ELR (cell line): ENCODE measurements around the gene AFP.
"Not testable (repeated sequence)": the region's sequence is repeated elsewhere in the genome, so short reads cannot be mapped to it uniquely, and the experiment has no call there.

Source experiments
- DNase-seq: peaks from one replicate; pipeline ENCODE4 v3.0.0-alpha.2; 2015; ENCODE audit warnings: low read depth

The AFP gene

DNA sequence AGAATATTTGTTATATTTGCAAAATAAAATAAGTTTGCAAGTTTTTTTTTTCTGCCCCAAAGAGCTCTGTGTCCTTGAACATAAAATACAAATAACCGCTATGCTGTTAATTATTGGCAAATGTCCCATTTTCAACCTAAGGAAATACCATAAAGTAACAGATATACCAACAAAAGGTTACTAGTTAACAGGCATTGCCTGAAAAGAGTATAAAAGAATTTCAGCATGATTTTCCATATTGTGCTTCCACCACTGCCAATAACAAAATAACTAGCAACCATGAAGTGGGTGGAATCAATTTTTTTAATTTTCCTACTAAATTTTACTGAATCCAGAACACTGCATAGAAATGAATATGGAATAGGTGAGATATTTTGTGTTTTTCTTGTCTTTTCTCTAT lies at the start of gene AFP:
AFP (plus strand) TSS at position 238 of the 400 bp plus-strand sequence; CDS start at position 280, 42 bp downstream.
- no peak for DNase-seq

GRCh38 chr4:73387552-73387951 lies 48.5 kb upstream of the AFP start:
- DNase-seq = no peak

DNA sequence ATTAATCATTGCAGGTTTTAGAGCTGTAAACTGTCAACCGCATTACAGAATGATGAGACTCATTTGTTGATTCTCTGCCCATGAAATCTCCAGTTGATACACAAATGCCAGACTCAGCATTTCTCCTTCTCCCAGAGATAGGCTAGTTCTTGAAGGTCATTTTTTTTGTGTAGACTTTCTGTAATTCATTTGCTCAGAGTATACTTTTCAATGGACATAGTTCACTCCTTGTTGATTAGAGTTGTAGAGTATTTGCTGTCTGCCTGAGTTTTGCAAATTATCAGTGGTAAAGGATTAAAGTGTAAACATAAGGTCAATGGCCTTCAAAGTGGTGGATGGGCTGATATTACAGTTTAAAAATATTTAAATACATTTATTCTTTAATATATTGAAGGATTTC lies 47.1 kb upstream of the AFP start:
- no peak for DNase-seq

DNA sequence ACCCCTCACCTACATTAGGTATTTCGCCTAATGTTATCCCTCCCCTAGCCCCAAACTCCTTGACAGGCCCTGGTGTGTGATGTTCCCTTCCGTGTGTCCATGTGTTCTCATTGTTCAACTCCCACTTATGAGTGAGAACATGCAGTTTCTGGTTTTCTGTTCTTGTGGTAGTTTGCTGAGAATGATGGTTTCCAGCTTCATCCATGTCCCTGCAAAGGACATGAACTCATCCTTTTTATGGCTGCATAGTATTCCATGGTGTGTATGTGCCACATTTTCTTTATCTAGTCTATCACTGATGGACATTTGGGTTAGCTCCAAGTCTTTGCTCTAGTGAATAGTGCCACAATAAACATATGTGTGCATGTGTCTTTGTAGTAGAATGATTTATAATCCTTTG lies 46.4 kb upstream of the AFP start:
- DNase-seq = not testable (repeated sequence)

- no peak for DNase-seq
Observed at GRCh38 chr4:73391774-73392173, 44.2 kb upstream of the AFP start.

DNA sequence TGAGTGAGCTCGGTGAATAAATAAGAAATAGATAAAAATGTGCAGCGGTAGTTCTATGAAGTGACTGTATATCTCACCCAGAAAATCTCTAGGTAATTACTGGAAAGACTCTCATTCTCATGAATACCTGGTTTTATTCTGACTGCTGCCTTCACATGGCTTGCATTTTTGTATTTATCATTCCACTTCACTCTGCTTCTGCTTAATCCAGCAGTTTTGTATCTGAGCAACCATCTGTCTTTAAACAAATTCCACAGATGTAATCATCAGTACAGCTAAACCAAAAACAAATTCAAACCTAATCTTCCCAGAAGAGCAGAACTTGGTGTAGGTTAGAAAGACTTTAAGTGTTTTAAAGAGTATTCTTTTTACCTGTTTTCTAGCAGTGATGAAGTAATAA lies 43.1 kb upstream of the AFP start:
- DNase-seq = no peak

- no peak for DNase-seq
Observed at GRCh38 chr4:73396304-73396703, 39.7 kb upstream of the AFP start.

GRCh38 chr4:73396993-73397972 lies 38.7 kb upstream of the AFP start:
- DNase-seq = no peak

DNA sequence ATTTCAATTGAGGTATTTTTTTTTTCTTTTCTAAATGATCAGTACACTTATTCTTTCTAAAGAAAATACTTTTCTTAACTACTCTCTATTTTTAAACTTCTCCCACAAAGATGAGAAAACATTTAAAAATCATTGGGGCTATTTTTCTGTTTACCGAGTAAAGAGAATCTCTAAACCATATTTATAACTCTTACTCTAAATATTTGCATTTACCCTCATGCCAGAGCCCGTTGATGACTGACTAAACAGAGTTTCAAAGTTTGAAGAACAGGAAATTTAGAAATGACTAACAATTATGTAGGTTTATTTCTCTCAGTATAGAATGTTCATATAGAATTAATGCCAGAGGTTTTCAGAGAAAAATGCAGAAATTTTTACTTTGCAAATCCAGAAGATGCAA lies 34.6 kb upstream of the AFP start:
- DNase-seq = no peak

DNA sequence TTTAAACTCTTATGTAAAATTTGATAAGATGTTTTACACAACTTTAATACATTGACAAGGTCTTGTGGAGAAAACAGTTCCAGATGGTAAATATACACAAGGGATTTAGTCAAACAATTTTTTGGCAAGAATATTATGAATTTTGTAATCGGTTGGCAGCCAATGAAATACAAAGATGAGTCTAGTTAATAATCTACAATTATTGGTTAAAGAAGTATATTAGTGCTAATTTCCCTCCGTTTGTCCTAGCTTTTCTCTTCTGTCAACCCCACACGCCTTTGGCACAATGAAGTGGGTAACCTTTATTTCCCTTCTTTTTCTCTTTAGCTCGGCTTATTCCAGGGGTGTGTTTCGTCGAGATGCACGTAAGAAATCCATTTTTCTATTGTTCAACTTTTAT lies 32.0 kb upstream of the AFP start, which contains the start of gene ALB:
ALB (plus strand) TSS at position 246 of the 400 bp plus-strand sequence; CDS start at position 287, 41 bp downstream.
- DNase-seq = no peak

DNA sequence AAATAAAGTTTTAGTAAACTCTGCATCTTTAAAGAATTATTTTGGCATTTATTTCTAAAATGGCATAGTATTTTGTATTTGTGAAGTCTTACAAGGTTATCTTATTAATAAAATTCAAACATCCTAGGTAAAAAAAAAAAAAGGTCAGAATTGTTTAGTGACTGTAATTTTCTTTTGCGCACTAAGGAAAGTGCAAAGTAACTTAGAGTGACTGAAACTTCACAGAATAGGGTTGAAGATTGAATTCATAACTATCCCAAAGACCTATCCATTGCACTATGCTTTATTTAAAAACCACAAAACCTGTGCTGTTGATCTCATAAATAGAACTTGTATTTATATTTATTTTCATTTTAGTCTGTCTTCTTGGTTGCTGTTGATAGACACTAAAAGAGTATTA lies 31.6 kb upstream of the AFP start:
- no peak for DNase-seq

- no peak for DNase-seq
Observed at GRCh38 chr4:73405138-73405537, 30.9 kb upstream of the AFP start.

DNA sequence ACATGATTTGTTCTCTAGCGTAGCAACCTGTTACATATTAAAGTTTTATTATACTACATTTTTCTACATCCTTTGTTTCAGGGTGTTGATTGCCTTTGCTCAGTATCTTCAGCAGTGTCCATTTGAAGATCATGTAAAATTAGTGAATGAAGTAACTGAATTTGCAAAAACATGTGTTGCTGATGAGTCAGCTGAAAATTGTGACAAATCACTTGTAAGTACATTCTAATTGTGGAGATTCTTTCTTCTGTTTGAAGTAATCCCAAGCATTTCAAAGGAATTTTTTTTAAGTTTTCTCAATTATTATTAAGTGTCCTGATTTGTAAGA lies 29.5 kb upstream of the AFP start:
- DNase-seq = no peak

DNA sequence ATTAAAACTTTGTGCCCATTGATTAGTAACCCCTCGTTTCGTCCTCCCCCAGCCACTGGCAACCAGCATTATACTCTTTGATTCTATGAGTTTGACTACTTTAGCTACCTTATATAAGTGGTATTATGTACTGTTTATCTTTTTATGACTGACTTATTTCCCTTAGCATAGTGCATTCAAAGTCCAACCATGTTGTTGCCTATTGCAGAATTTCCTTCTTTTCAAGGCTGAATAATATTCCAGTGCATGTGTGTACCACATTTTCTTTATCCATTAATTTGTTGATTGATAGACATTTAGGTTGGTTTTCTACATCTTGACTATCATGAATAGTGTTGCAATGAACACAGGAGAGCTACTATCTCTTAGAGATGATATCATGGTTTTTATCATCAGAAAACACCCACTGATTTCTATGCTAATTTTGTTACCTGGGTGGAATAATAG lies 28.8 kb upstream of the AFP start:
- no peak for DNase-seq

DNA sequence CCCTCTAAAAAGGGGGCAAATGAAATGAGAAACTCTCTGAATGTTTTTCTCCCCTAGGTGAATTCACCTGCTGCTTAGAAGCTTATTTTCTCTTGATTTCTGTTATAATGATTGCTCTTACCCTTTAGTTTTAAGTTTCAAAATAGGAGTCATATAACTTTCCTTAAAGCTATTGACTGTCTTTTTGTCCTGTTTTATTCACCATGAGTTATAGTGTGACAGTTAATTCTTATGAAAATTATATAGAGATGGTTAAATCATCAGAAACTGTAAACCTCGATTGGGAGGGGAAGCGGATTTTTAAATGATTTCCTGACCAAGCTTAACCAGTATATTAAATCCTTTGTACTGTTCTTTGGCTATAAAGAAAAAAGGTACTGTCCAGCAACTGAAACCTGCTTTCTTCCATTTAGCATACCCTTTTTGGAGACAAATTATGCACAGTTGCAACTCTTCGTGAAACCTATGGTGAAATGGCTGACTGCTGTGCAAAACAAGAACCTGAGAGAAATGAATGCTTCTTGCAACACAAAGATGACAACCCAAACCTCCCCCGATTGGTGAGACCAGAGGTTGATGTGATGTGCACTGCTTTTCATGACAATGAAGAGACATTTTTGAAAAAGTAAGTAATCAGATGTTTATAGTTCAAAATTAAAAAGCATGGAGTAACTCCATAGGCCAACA lies 27.7 kb upstream of the AFP start:
- DNase-seq = no peak

- no peak for DNase-seq
Observed at GRCh38 chr4:73409012-73409862, 26.8 kb upstream of the AFP start.

DNA sequence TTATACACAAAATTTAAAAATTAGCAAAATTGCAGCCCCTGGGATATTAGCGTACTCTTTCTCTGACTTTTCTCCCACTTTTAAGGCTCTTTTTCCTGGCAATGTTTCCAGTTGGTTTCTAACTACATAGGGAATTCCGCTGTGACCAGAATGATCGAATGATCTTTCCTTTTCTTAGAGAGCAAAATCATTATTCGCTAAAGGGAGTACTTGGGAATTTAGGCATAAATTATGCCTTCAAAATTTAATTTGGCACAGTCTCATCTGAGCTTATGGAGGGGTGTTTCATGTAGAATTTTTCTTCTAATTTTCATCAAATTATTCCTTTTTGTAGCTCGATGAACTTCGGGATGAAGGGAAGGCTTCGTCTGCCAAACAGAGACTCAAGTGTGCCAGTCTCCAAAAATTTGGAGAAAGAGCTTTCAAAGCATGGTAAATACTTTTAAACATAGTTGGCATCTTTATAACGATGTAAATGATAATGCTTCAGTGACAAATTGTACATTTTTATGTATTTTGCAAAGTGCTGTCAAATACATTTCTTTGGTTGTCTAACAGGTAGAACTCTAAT lies 26.0 kb upstream of the AFP start:
- no peak for DNase-seq

- no peak for DNase-seq
Observed at GRCh38 chr4:73410916-73411730, 24.9 kb upstream of the AFP start.

DNA sequence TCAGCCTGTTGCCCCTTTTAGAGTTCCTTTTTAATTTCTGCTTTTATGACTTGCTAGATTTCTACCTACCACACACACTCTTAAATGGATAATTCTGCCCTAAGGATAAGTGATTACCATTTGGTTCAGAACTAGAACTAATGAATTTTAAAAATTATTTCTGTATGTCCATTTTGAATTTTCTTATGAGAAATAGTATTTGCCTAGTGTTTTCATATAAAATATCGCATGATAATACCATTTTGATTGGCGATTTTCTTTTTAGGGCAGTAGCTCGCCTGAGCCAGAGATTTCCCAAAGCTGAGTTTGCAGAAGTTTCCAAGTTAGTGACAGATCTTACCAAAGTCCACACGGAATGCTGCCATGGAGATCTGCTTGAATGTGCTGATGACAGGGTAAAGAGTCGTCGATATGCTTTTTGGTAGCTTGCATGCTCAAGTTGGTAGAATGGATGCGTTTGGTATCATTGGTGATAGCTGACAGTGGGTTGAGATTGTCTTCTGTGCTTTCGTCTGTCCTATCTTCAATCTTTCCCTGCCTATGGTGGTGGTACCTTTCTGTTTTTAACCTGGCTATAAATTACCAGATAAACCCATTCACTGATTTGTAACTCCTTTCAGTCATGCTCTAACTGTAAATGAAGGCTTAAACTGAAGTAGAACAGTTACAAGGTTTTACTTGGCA lies 24.1 kb upstream of the AFP start:
- DNase-seq = no peak

- DNase-seq = no peak
Observed at GRCh38 chr4:73413294-73413755, 22.7 kb upstream of the AFP start.
